Spinal cord (tissue), 10 donors: ENCODE data around the gene FAM9C. TPM values are rescaled to one million over a fixed set of nuclear protein-coding genes. Genes with fewer than 3 reads are reported as not detected.
"Not testable (repeated sequence)": the region's sequence is repeated elsewhere in the genome, so short reads cannot be mapped to it uniquely, and the experiment has no call there.

Experiments used
- DNase-seq, 6 donors: peaks; one replicate each; pipeline versions ENCODE4 v3.0.0 to v3.0.0-alpha.2; 2013 to 2015; ENCODE audit warnings: low spot score in 6 of 6, low read depth in 4 of 6
- H3K27ac ChIP-seq: one replicate; pipeline ENCODE4 v1.5.1; 2013; ENCODE audit warnings: low read depth, low read length, control low read depth
- H3K27me3 ChIP-seq: one replicate; pipeline ENCODE4 v1.6.1; 2013; ENCODE audit warnings: low read length; ENCODE audit not compliant: control insufficient read depth, insufficient read depth
- H3K36me3 ChIP-seq: one replicate; pipeline ENCODE4 v1.6.1; 2013; ENCODE audit warnings: low read length; ENCODE audit not compliant: control insufficient read depth, insufficient read depth
- H3K4me1 ChIP-seq: one replicate; pipeline ENCODE4 v1.6.1; 2013; ENCODE audit warnings: low read length; ENCODE audit not compliant: control insufficient read depth, insufficient read depth
- H3K4me3 ChIP-seq: one replicate; pipeline ENCODE4 v1.5.1; 2013; ENCODE audit warnings: low read depth, low read length, control low read depth
- H3K9me3 ChIP-seq: one replicate; pipeline ENCODE4 v1.6.1; 2013; ENCODE audit warnings: low read length; ENCODE audit not compliant: control insufficient read depth, insufficient read depth
- WGBS: methylation state at CpG from one replicate; pipeline ENCODE4 v1.1.5; 2013; ENCODE audit warnings: missing lambda C conversion rate; ENCODE audit not compliant: insufficient coverage; 5-methylcytosine and 5-hydroxymethylcytosine counted together
- polyA plus RNA-seq, 2 donors: library from polyadenylated mRNA; unstranded; fragments of 120-200 nt; gene quantifications; one replicate each; pipeline ENCODE4 v1.2.1, GENCODE V29; 2013; ENCODE audit not compliant: insufficient read length in 2 of 2
- total RNA-seq, 2 donors: library from RNA; depleted of rRNA in 1 of 2; stranded (reverse); fragments of 120-200 nt in 1 of 2; fragments of >200 nt in 1 of 2; gene quantifications; one replicate each; pipeline versions ENCODE4 v1.2.3 to v1.2.4, GENCODE V29; 2013 to 2014
- donor health status: healthy.

The FAM9C gene
- total and polyA plus RNA-seq, 4 donors, result 0.10 to 0.38 (median 0.24) TPM; not detected in 1

GRCh38 chrX:13076176-13076961 lies 31.9 kb upstream of the FAM9C start:
- peaks cover 3% of the 10 kb centered on the region for H3K27me3 ChIP-seq
- WGBS, result no CpG with 5 or more reads among the region's 4 CpGs

GRCh38 chrX:13074297-13075262 lies 30.2 kb upstream of the FAM9C start:
- DNase-seq, result no peak
- Histone ChIP-seq H3K27me3 (peaks cover 3% of the 10 kb centered on the region), H3K36me3 (no peaks in the 10 kb centered on the region), H3K27ac (no peak overlapping the region), H3K4me3 (no peak overlapping the region), H3K4me1 (peaks cover 8% of the 10 kb centered on the region), H3K9me3 (no peaks in the 10 kb centered on the region)
- WGBS, result 82% methylated on average over 5 of the region's 9 CpGs

More at GRCh38 chrX:13076176-13076961, 31.9 kb upstream of the FAM9C start:
- no peaks in the 10 kb centered on the region for H3K9me3 ChIP-seq
- no peaks in the 10 kb centered on the region for H3K36me3 ChIP-seq
- H3K4me3 ChIP-seq, result no peak overlapping the region
- H3K4me1 ChIP-seq, result peaks cover 8% of the 10 kb centered on the region
- no peak overlapping the region for H3K27ac ChIP-seq
- DNase-seq, result no peak

GRCh38 chrX:13069771-13070416 lies 25.5 kb upstream of the FAM9C start:
- no peaks in the 10 kb centered on the region for H3K4me1 ChIP-seq
- H3K27ac ChIP-seq, result no peak overlapping the region
- no peak overlapping the region for H3K4me3 ChIP-seq
- H3K36me3 ChIP-seq, result no peaks in the 10 kb centered on the region
- H3K9me3 ChIP-seq, result no peaks in the 10 kb centered on the region
- 89% methylated on average over 1 of the region's 3 CpGs for WGBS
- DNase-seq, result no peak
- no peaks in the 10 kb centered on the region for H3K27me3 ChIP-seq

- Histone ChIP-seq H3K4me3 (no peak overlapping the region), H3K27me3 (no peaks in the 10 kb centered on the region), H3K27ac (no peak overlapping the region), H3K4me1 (no peaks in the 10 kb centered on the region), H3K36me3 (no peaks in the 10 kb centered on the region), H3K9me3 (no peaks in the 10 kb centered on the region)
- WGBS, result no CpG with 5 or more reads among the region's 1 CpG
- DNase-seq, result no peak
These were observed 24.2 kb upstream of the FAM9C start for GRCh38 chrX:13068651-13069050.

GRCh38 chrX:13067773-13068172 lies 23.4 kb upstream of the FAM9C start:
- no CpG with 5 or more reads among the region's 1 CpG for WGBS
- no peaks in the 10 kb centered on the region for H3K9me3 ChIP-seq
- H3K4me3 ChIP-seq, result no peak overlapping the region
- H3K4me1 ChIP-seq, result no peaks in the 10 kb centered on the region
- DNase-seq, result no peak
- no peaks in the 10 kb centered on the region for H3K36me3 ChIP-seq
- no peak overlapping the region for H3K27ac ChIP-seq
- no peaks in the 10 kb centered on the region for H3K27me3 ChIP-seq

GRCh38 chrX:13066391-13066790 lies 22.0 kb upstream of the FAM9C start:
- 65% methylated on average over 4 of the region's 4 CpGs for WGBS
- no peak for DNase-seq
- no peaks in the 10 kb centered on the region for H3K36me3 ChIP-seq
- H3K27me3 ChIP-seq, result no peaks in the 10 kb centered on the region
- no peaks in the 10 kb centered on the region for H3K4me1 ChIP-seq
- H3K27ac ChIP-seq, result no peak overlapping the region
- H3K9me3 ChIP-seq, result peaks cover 2% of the 10 kb centered on the region
- no peak overlapping the region for H3K4me3 ChIP-seq

GRCh38 chrX:13064599-13065143 lies 20.3 kb upstream of the FAM9C start:
- peaks cover 2% of the 10 kb centered on the region for H3K9me3 ChIP-seq
- H3K4me1 ChIP-seq, result no peaks in the 10 kb centered on the region
- 40% methylated on average over 1 of the region's 2 CpGs for WGBS
- DNase-seq, result peak in 3 of 6 donors; percentile 9 to 57 (median 11)
- H3K4me3 ChIP-seq, result no peak overlapping the region
- H3K27me3 ChIP-seq, result no peaks in the 10 kb centered on the region
- H3K27ac ChIP-seq, result peak overlapping the region; percentile 33
- no peaks in the 10 kb centered on the region for H3K36me3 ChIP-seq

- DNase-seq, H3K4me1 ChIP-seq, H3K27me3 ChIP-seq, H3K27ac ChIP-seq, H3K4me3 ChIP-seq, H3K36me3 ChIP-seq, H3K9me3 ChIP-seq: not testable (repeated sequence)
- WGBS, result 100% methylated on average over 1 of the region's 2 CpGs
These were observed 18.7 kb upstream of the FAM9C start for GRCh38 chrX:13063124-13063523.

- DNase-seq, H3K27ac ChIP-seq, H3K27me3 ChIP-seq: not testable (repeated sequence)
These were observed 17.9 kb upstream of the FAM9C start for GRCh38 chrX:13062331-13062730.

More at GRCh38 chrX:13062331-13062730, 17.9 kb upstream of the FAM9C start:
- not testable (repeated sequence) for H3K9me3 ChIP-seq, H3K4me3 ChIP-seq, H3K36me3 ChIP-seq, H3K4me1 ChIP-seq
